ENCODE measurements around the gene ACYP2. TPM values are rescaled to one million over a fixed set of nuclear protein-coding genes. Genes with fewer than 3 reads are reported as not detected.
A peak's percentile ranks its signal among the peaks of the same experiment; 100 is the strongest.
"Not testable (repeated sequence)": the region's sequence is repeated elsewhere in the genome, so short reads cannot be mapped to it uniquely, and the experiment has no call there.

ACYP2 gene
- 10 to 100 TPM; 18.2 to 22.6 (median 20.5) TPM for polyA plus RNA-seq (ENCODE audit: insufficient read length in 4 of 4)

- DNase-seq (ENCODE audit: low read depth in 4 of 4, low spot score in 2 of 4) = peak; percentile 85 to 97 (median 95)
Measured at GRCh38 chr2:54115284-54116137, at the start of gene ACYP2. Gene ACYP2, plus strand, starts transcription at chr2:54115615.

GRCh38 chr2:54065891-54066290 lies 49.5 kb upstream of the ACYP2 start:
- DNase-seq (ENCODE audit: low read depth in 4 of 4, low spot score in 2 of 4) = no peak

GRCh38 chr2:54067851-54068375 lies 47.5 kb upstream of the ACYP2 start:
- no peak for DNase-seq (ENCODE audit: low read depth in 4 of 4, low spot score in 2 of 4)

GRCh38 chr2:54072483-54072882 lies 42.9 kb upstream of the ACYP2 start:
- DNase-seq (ENCODE audit: low read depth in 4 of 4, low spot score in 2 of 4) = not testable (repeated sequence)

GRCh38 chr2:54073796-54074195 lies 41.6 kb upstream of the ACYP2 start:
- no peak for DNase-seq (ENCODE audit: low read depth in 4 of 4, low spot score in 2 of 4)

GRCh38 chr2:54074606-54075341 lies 40.6 kb upstream of the ACYP2 start:
- DNase-seq (ENCODE audit: low read depth in 4 of 4, low spot score in 2 of 4) = no peak

GRCh38 chr2:54076586-54076985 lies 38.8 kb upstream of the ACYP2 start:
- no peak for DNase-seq (ENCODE audit: low read depth in 4 of 4, low spot score in 2 of 4)

GRCh38 chr2:54077088-54077900 lies 38.1 kb upstream of the ACYP2 start:
- no peak for DNase-seq (ENCODE audit: low read depth in 4 of 4, low spot score in 2 of 4)

GRCh38 chr2:54079331-54079730 lies 36.1 kb upstream of the ACYP2 start:
- DNase-seq (ENCODE audit: low read depth in 4 of 4, low spot score in 2 of 4) = no peak

GRCh38 chr2:54081574-54081973 lies 33.8 kb upstream of the ACYP2 start:
- no peak for DNase-seq (ENCODE audit: low read depth in 4 of 4, low spot score in 2 of 4)

GRCh38 chr2:54083021-54083420 lies 32.4 kb upstream of the ACYP2 start:
- no peak for DNase-seq (ENCODE audit: low read depth in 4 of 4, low spot score in 2 of 4)

- no peak for DNase-seq (ENCODE audit: low read depth in 4 of 4, low spot score in 2 of 4)
Measured at GRCh38 chr2:54083445-54083844, 32.0 kb upstream of the ACYP2 start.

- DNase-seq (ENCODE audit: low read depth in 4 of 4, low spot score in 2 of 4) = no peak
Measured at GRCh38 chr2:54084600-54084999, 30.8 kb upstream of the ACYP2 start.

GRCh38 chr2:54085069-54085468 lies 30.3 kb upstream of the ACYP2 start:
- no peak for DNase-seq (ENCODE audit: low read depth in 4 of 4, low spot score in 2 of 4)

GRCh38 chr2:54086157-54086556 lies 29.3 kb upstream of the ACYP2 start:
- DNase-seq (ENCODE audit: low read depth in 4 of 4, low spot score in 2 of 4) = no peak

- no peak for DNase-seq (ENCODE audit: low read depth in 4 of 4, low spot score in 2 of 4)
Measured at GRCh38 chr2:54088191-54088634, 27.2 kb upstream of the ACYP2 start.

- DNase-seq (ENCODE audit: low read depth in 4 of 4, low spot score in 2 of 4) = no peak
Measured at GRCh38 chr2:54088719-54089118, 26.7 kb upstream of the ACYP2 start.

GRCh38 chr2:54090521-54091117 lies 24.8 kb upstream of the ACYP2 start:
- no peak for DNase-seq (ENCODE audit: low read depth in 4 of 4, low spot score in 2 of 4)

- DNase-seq (ENCODE audit: low read depth in 4 of 4, low spot score in 2 of 4) = no peak
Measured at GRCh38 chr2:54092940-54093339, 22.5 kb upstream of the ACYP2 start.

GRCh38 chr2:54095406-54095805 lies 20.0 kb upstream of the ACYP2 start:
- not testable (repeated sequence) for DNase-seq (ENCODE audit: low read depth in 4 of 4, low spot score in 2 of 4)

Data from left renal cortex interstitium (tissue), 4 donors.